ENCODE measurements around the gene LRRC32. TPM values are rescaled to one million over a fixed set of nuclear protein-coding genes. Genes with fewer than 3 reads are reported as not detected.
"Not testable (repeated sequence)": the region's sequence is repeated elsewhere in the genome, so short reads cannot be mapped to it uniquely, and the experiment has no call there.

The LRRC32 gene
- total RNA-seq, 2 experiments from 2014 or later = 23.2 to 24.5 TPM

DNA sequence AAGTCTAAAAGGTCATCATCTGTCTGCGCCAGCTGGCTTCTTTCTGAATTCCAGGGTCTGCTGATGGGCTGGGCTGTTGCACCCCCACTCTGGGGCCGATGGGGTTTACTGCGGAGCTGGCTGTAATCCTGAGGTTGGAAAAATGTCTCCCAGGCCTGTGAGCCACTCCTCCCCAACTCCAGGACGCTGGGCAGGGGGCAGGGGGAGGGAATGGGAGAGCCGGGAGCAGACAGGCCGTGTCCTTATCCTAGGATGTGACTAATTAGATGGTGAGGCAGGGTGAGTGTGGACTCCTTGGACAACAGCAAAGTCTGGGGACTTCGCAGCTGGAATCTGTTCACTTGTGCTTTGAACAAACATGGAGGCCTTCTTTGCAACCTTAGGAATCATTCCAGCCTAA is 48.7 kb downstream of the LRRC32 start:
- ChIA-PET POLR2A (no interaction called here), CTCF (no interaction called here)
- Mint-ChIP-seq H3K4me1 (ENCODE audit: low read depth) (peaks cover 11% of the 10 kb centered on the region), H3K27me3 (peaks cover 2% of the 10 kb centered on the region), H3K9me3 (peaks cover 12% of the 10 kb centered on the region), H3K36me3 (ENCODE audit: low read depth) (peaks cover 18% of the 10 kb centered on the region), H3K4me3 (no peak overlapping the region), H3K27ac (no peak overlapping the region)
- DNase-seq = peak; percentile 0
- intact Hi-C loops (cut with micrococcal nuclease) = no loop called here
- TF ChIP-seq, protein P1, sequence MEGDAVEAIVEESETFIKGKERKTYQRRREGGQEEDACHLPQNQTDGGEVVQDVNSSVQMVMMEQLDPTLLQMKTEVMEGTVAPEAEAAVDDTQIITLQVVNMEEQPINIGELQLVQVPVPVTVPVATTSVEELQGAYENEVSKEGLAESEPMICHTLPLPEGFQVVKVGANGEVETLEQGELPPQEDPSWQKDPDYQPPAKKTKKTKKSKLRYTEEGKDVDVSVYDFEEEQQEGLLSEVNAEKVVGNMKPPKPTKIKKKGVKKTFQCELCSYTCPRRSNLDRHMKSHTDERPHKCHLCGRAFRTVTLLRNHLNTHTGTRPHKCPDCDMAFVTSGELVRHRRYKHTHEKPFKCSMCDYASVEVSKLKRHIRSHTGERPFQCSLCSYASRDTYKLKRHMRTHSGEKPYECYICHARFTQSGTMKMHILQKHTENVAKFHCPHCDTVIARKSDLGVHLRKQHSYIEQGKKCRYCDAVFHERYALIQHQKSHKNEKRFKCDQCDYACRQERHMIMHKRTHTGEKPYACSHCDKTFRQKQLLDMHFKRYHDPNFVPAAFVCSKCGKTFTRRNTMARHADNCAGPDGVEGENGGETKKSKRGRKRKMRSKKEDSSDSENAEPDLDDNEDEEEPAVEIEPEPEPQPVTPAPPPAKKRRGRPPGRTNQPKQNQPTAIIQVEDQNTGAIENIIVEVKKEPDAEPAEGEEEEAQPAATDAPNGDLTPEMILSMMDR (IDR thresholded peaks at IDR 0.05) = no peak
- no peak for ATAC-seq

DNA sequence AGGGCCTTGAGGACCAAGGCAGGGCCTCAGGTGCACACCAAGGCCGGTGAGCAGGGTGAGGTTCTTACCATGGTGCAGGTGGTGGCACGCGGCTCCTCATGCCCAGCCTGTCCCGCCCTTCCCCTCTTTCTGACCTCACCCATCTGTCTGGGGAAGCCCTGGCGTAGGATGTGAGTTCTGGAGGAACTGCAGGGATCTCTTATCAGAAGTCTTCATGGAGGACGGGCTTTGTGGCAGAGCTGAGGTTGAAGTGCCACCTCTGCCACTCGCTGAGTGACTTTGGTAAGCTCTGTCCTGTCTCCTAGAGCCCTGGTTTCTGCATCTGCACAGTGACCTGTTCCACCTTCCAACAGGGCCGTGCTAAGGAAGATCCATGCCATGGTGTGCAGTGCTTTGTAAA is 49.1 kb downstream of the LRRC32 start:
- peaks cover 7% of the 10 kb centered on the region for H3K4me1 Mint-ChIP-seq (ENCODE audit: low read depth)
- ChIA-PET POLR2A (no interaction called here), CTCF (interaction anchor here (1.1 kb wide), 1 partner anchor 23 kb away, joined by 3 read pairs; no protein-coding TSS in a partner anchor)
- no peak for ATAC-seq
- no peak overlapping the region for H3K4me3 Mint-ChIP-seq
- peaks cover 17% of the 10 kb centered on the region for H3K36me3 Mint-ChIP-seq (ENCODE audit: low read depth)
- TF ChIP-seq, protein P1 (IDR thresholded peaks at IDR 0.05) = no peak
- no peak overlapping the region for H3K27ac Mint-ChIP-seq
- intact Hi-C loops (cut with micrococcal nuclease) = no loop called here
- H3K9me3 Mint-ChIP-seq = peaks cover 12% of the 10 kb centered on the region
- no peak for DNase-seq
- peaks cover 2% of the 10 kb centered on the region for H3K27me3 Mint-ChIP-seq

GRCh38 chr11:76620489-76620888 is 50.1 kb downstream of the LRRC32 start:
- TF ChIP-seq, protein P1 (IDR thresholded peaks at IDR 0.05) = no peak
- H3K27ac Mint-ChIP-seq = no peak overlapping the region
- ATAC-seq = no peak
- H3K9me3 Mint-ChIP-seq = peaks cover 5% of the 10 kb centered on the region
- H3K4me3 Mint-ChIP-seq = no peak overlapping the region
- POLR2A ChIA-PET = no interaction called here
- intact Hi-C loops (cut with micrococcal nuclease) = no loop called here
- H3K4me1 Mint-ChIP-seq (ENCODE audit: low read depth) = no peaks in the 10 kb centered on the region
- H3K36me3 Mint-ChIP-seq (ENCODE audit: low read depth) = peaks cover 7% of the 10 kb centered on the region
- H3K27me3 Mint-ChIP-seq = peaks cover 2% of the 10 kb centered on the region
- CTCF ChIA-PET = interaction anchor here (1.1 kb wide), 1 partner anchor 22 kb away, joined by 3 read pairs; no protein-coding TSS in a partner anchor
- DNase-seq = no peak

- H3K27ac Mint-ChIP-seq; intact Hi-C loops (cut with micrococcal nuclease); CTCF ChIA-PET; ATAC-seq; H3K27me3 Mint-ChIP-seq; H3K9me3 Mint-ChIP-seq; H3K36me3 Mint-ChIP-seq (ENCODE audit: low read depth); H3K4me1 Mint-ChIP-seq (ENCODE audit: low read depth); POLR2A ChIA-PET; DNase-seq; H3K4me3 Mint-ChIP-seq: not testable (repeated sequence)
Measured at GRCh38 chr11:76619801-76620200, 50.7 kb downstream of the LRRC32 start.

- POLR2A ChIA-PET = no interaction called here
- peaks cover 5% of the 10 kb centered on the region for H3K27me3 Mint-ChIP-seq
- peaks cover 1% of the 10 kb centered on the region for H3K9me3 Mint-ChIP-seq
- H3K4me3 Mint-ChIP-seq = no peak overlapping the region
- CTCF ChIA-PET = no interaction called here
- H3K27ac Mint-ChIP-seq = no peak overlapping the region
- DNase-seq = no peak
- no peak for ATAC-seq
- intact Hi-C loops (cut with micrococcal nuclease) = no loop called here
- TF ChIP-seq, protein P1 (IDR thresholded peaks at IDR 0.05) = no peak
- no peaks in the 10 kb centered on the region for H3K4me1 Mint-ChIP-seq (ENCODE audit: low read depth)
- H3K36me3 Mint-ChIP-seq (ENCODE audit: low read depth) = peaks cover 3% of the 10 kb centered on the region
Measured at GRCh38 chr11:76617553-76618265, 52.8 kb downstream of the LRRC32 start.

Measured in activated CD8-positive, alpha-beta T cell treated with anti-CD3 and anti-CD28 coated beads for 36 hours (primary cell).